ENCODE results near the gene BCL11B.

GRCh38 chr14:99194136-99194535 is 77.9 kb downstream of the BCL11B start:
- TF ChIP-seq CTCF (IDR thresholded peaks at IDR 0.05) (no peak), EZH2phosphoT487 (IDR thresholded peaks at IDR 0.05) (no peak)

All from neural progenitor cell (in vitro differentiated cells).